SK-N-SH (cell line): Measurements from ENCODE around the gene CILP. TPM values are rescaled to one million over a fixed set of nuclear protein-coding genes. Genes with fewer than 3 reads are reported as not detected.

ENCODE experiments used
- CTCF ChIA-PET: fragments of 300-600, 350-600 bp; formaldehyde crosslinking; extraction: SDS; loops from one replicate; lab custom pipeline; 2021; lab: Yijun Ruan, JAX
- POLR2A ChIA-PET: fragments of 350-600 bp; sonication (Branson Sonifier 250); formaldehyde crosslinking; extraction: SDS; loops from one replicate; lab custom pipeline; 2020; ENCODE audit warnings: antibody characterized with exemption, inconsistent platforms; lab: Yijun Ruan, JAX
- DNase-seq: peaks from one replicate; pipeline ENCODE4 v3.0.0; 2012
- H2AFZ ChIP-seq: fragments of 200-600 bp; sonication (generic); 2 replicates; pipeline ENCODE4 v1.8.1; 2016; ENCODE audit warnings: antibody characterized with exemption, mild to moderate bottlenecking, low read depth
- H3F3A ChIP-seq: fragments of 200-600 bp; sonication (generic); replicated peaks from 2 replicates; pipeline ENCODE3; 2016; ENCODE audit warnings: antibody characterized with exemption, mild to moderate bottlenecking; ENCODE audit not compliant: insufficient read depth
- H3K27ac ChIP-seq, 2 experiments: fragments of 200-500 bp in 1 of 2; fragments of 200-600 bp in 1 of 2; sonication (Bioruptor generic) in 1 of 2; sonication (generic), shearing (Covaris generic) in 1 of 2; 2 replicates each; pipeline versions ENCODE4 v1.5.1 to v1.6.1; 2014 to 2016; ENCODE audit warnings: low read depth in 2 of 2, inconsistent platforms in 1 of 2, low read length in 1 of 2, mild to moderate bottlenecking in 1 of 2, mixed read lengths in 1 of 2
- H3K27me3 ChIP-seq: fragments of 200-600 bp; sonication (generic), shearing (Covaris generic); 2 replicates; pipeline ENCODE4 v1.6.1; 2016; ENCODE audit warnings: mixed run types; ENCODE audit not compliant: insufficient read depth
- H3K36me3 ChIP-seq, 2 experiments: fragments of 200-500 bp in 1 of 2; fragments of 200-600 bp in 1 of 2; sonication (Bioruptor generic) in 1 of 2; sonication (generic) in 1 of 2; replicated peaks in 1 of 2; 2 replicates each; pipeline versions ENCODE3 to v1.5.1; 2014 to 2016; ENCODE audit warnings: low read length in 1 of 2, mild to moderate bottlenecking in 1 of 2; ENCODE audit not compliant: insufficient read depth in 2 of 2, control insufficient read depth in 1 of 2
- H3K4me1 ChIP-seq, 2 experiments: fragments of 200-500 bp in 1 of 2; fragments of 200-600 bp in 1 of 2; sonication (Bioruptor generic) in 1 of 2; sonication (generic), shearing (Covaris generic) in 1 of 2; 2 replicates each; pipeline versions ENCODE4 v1.5.1 to v1.6.1; 2014 to 2016; ENCODE audit warnings: low read depth in 1 of 2, low read length in 1 of 2, mixed run types in 1 of 2; ENCODE audit not compliant: insufficient read depth in 2 of 2, control insufficient read depth in 1 of 2
- H3K4me2 ChIP-seq: fragments of 200-600 bp; sonication (generic), shearing (Covaris generic); 2 replicates; pipeline ENCODE4 v1.6.1; 2017; ENCODE audit warnings: mixed run types
- H3K4me3 ChIP-seq, 2 experiments: fragments of 200-500 bp in 1 of 2; fragments of 200-600 bp in 1 of 2; sonication (Bioruptor generic) in 1 of 2; sonication (generic), shearing (Covaris generic) in 1 of 2; 2 replicates each; pipeline versions ENCODE4 v1.5.1 to v1.8.1; 2014 to 2016; ENCODE audit warnings: low read depth in 2 of 2, inconsistent platforms in 1 of 2, low read length in 1 of 2, mild to moderate bottlenecking in 1 of 2, mixed read lengths in 1 of 2, moderate library complexity in 1 of 2
- H3K79me2 ChIP-seq: fragments of 200-600 bp; sonication (generic); 2 replicates; pipeline ENCODE4 v1.8.1; 2017; ENCODE audit warnings: mild to moderate bottlenecking; ENCODE audit not compliant: insufficient read depth
- H3K9ac ChIP-seq: fragments of 200-600 bp; sonication (generic); 2 replicates; pipeline ENCODE4 v1.6.1; 2017; ENCODE audit warnings: mixed run types
- H3K9me2 ChIP-seq: fragments of 200-600 bp; sonication (generic); 2 replicates; pipeline ENCODE4 v1.6.1; 2017; ENCODE audit warnings: mixed run types
- H3K9me3 ChIP-seq: fragments of 200-600 bp; sonication (generic); 2 replicates; pipeline ENCODE4 v1.6.1; 2017; ENCODE audit warnings: mixed run types, mild to moderate bottlenecking, moderate library complexity
- H4K20me1 ChIP-seq: fragments of 200-600 bp; sonication (generic); 2 replicates; pipeline ENCODE4 v1.6.1; 2017; ENCODE audit warnings: mild to moderate bottlenecking, mixed run types; ENCODE audit not compliant: insufficient read depth
- FOXM1 ChIP-seq: IDR thresholded peaks from 2 replicates; pipeline ENCODE4 v1.4.0; 2012; ENCODE audit warnings: low read depth, mild to moderate bottlenecking
- GABPA ChIP-seq: IDR thresholded peaks from 2 replicates; pipeline ENCODE4 v1.4.0; 2012; ENCODE audit warnings: low read depth, mild to moderate bottlenecking
- GATA2 ChIP-seq: sonication (generic); formaldehyde crosslinking; IDR thresholded peaks from 2 replicates; pipeline ENCODE4 v1.5.0; 2020; ENCODE audit warnings: mild to moderate bottlenecking, missing genetic modification reagents
- JUND ChIP-seq: IDR thresholded peaks from 2 replicates; pipeline ENCODE4 v1.4.0; 2012
- MXI1 ChIP-seq: IDR thresholded peaks from 2 replicates; pipeline ENCODE4 v1.6.1; 2012; ENCODE audit warnings: mild to moderate bottlenecking, low read depth, low read length, improper control_type of control experiment
- NRF1 ChIP-seq: IDR thresholded peaks from 2 replicates; pipeline ENCODE4 v1.6.1; 2012; ENCODE audit warnings: low read depth, mild to moderate bottlenecking, low read length
- POLR2AphosphoS5 ChIP-seq: IDR thresholded peaks from 2 replicates; pipeline ENCODE4 v1.6.1; 2012; ENCODE audit warnings: low read depth, low read length
- RAD21 ChIP-seq: IDR thresholded peaks from 2 replicates; pipeline ENCODE4 v1.6.1; 2012; ENCODE audit warnings: mild to moderate bottlenecking, low read length
- RCOR1 ChIP-seq: fragments of 150-350 bp; IDR thresholded peaks from 2 replicates; pipeline ENCODE4 v1.6.1; 2017; ENCODE audit warnings: antibody characterized with exemption, low read length
- RFX5 ChIP-seq: IDR thresholded peaks from 2 replicates; pipeline ENCODE4 v1.6.1; 2012; ENCODE audit warnings: mild to moderate bottlenecking, improper control_type of control experiment, low read length
- RXRA ChIP-seq: IDR thresholded peaks from 2 replicates; pipeline ENCODE4 v1.4.0; 2012; ENCODE audit warnings: low read depth, mild to moderate bottlenecking, borderline replicate concordance
- SIN3A ChIP-seq: IDR thresholded peaks from 2 replicates; pipeline ENCODE4 v1.6.1; 2012; ENCODE audit warnings: low read depth, mild to moderate bottlenecking, low read length, moderate library complexity, borderline replicate concordance
- TCF12 ChIP-seq: IDR thresholded peaks from 2 replicates; pipeline ENCODE4 v1.4.0; 2012
- TEAD4 ChIP-seq: IDR thresholded peaks from 2 replicates; pipeline ENCODE4 v1.4.0; 2012; ENCODE audit warnings: mild to moderate bottlenecking, borderline replicate concordance; ENCODE audit not compliant: insufficient read depth
- YY1 ChIP-seq: IDR thresholded peaks from 2 replicates; pipeline ENCODE4 v1.4.0; 2012; ENCODE audit warnings: low read depth, mild to moderate bottlenecking
- WGBS: methylation state at CpG from one replicate; pipeline ENCODE4 v1.1.6; 2017; ENCODE audit warnings: low lambda C conversion rate; 5-methylcytosine and 5-hydroxymethylcytosine counted together
- polyA plus RNA-seq, 3 experiments: library from polyadenylated mRNA; depleted of rRNA; stranded (reverse); fragments of >200 nt; gene quantifications; 2 replicates each; pipeline ENCODE4 v1.2.3, GENCODE V29; 2012
- TF ChIP-seq, protein P1 (sequence below): fragments of 200-600 bp; sonication (generic); IDR thresholded peaks from 2 replicates; pipeline ENCODE4 v1.6.1; 2017; ENCODE audit warnings: antibody characterized with exemption, mild to moderate bottlenecking, moderate library complexity
- TF ChIP-seq, protein P2 (sequence below): fragments of 150-350 bp; IDR thresholded peaks from 2 replicates; pipeline ENCODE4 v1.6.1; 2017; ENCODE audit warnings: antibody characterized with exemption, low read length, low read depth, borderline replicate concordance
- TF ChIP-seq, protein P3 (sequence below): IDR thresholded peaks from 2 replicates; pipeline ENCODE4 v1.4.0; 2012; ENCODE audit warnings: low read depth, borderline replicate concordance
- TF ChIP-seq, protein P4 (sequence below): IDR thresholded peaks from 2 replicates; pipeline ENCODE4 v1.4.0; 2012; ENCODE audit warnings: low read depth

CILP gene
- polyA plus RNA-seq, 1 of the 3 experiments (the other 2 are of a cell fraction), result 0.03 TPM

DNA sequence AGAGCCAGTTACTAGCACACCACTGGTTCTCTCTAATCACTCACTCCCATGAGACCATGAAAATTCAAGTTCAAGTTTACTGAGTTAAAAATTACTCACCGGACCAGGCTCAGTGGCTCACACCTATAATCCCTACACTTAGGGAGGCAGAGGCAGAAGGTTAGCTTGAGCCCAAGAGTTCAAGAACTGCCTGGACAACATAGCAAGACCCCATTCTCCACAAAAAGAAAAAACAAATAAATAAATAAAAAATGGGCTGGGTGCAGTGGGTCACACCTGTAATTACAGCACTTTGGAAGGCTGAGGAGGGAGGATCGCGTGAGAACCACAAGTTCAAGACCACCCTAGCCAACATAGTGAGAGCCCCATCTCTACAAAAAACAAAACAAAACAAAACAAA lies 21.2 kb upstream of the CILP start:
- POLR2A ChIA-PET, result no interaction called here
- CTCF ChIA-PET, result no interaction called here
- DNase-seq, result no peak
- no peak for TF ChIP-seq NRF1
- TF ChIP-seq SIN3A, result no peak
- no peak for TF ChIP-seq RXRA
- no peak for TF ChIP-seq POLR2AphosphoS5
- TF ChIP-seq JUND, result no peak
- no peak for TF ChIP-seq MXI1
- TF ChIP-seq FOXM1, result no peak
- no peak for TF ChIP-seq YY1
- TF ChIP-seq, protein P1, sequence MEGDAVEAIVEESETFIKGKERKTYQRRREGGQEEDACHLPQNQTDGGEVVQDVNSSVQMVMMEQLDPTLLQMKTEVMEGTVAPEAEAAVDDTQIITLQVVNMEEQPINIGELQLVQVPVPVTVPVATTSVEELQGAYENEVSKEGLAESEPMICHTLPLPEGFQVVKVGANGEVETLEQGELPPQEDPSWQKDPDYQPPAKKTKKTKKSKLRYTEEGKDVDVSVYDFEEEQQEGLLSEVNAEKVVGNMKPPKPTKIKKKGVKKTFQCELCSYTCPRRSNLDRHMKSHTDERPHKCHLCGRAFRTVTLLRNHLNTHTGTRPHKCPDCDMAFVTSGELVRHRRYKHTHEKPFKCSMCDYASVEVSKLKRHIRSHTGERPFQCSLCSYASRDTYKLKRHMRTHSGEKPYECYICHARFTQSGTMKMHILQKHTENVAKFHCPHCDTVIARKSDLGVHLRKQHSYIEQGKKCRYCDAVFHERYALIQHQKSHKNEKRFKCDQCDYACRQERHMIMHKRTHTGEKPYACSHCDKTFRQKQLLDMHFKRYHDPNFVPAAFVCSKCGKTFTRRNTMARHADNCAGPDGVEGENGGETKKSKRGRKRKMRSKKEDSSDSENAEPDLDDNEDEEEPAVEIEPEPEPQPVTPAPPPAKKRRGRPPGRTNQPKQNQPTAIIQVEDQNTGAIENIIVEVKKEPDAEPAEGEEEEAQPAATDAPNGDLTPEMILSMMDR, result no peak
- TF ChIP-seq RFX5, result no peak
- TF ChIP-seq GATA2 (CRISPR knock-in tag), result no peak
- TF ChIP-seq RCOR1, result no peak
- TF ChIP-seq, protein P2, sequence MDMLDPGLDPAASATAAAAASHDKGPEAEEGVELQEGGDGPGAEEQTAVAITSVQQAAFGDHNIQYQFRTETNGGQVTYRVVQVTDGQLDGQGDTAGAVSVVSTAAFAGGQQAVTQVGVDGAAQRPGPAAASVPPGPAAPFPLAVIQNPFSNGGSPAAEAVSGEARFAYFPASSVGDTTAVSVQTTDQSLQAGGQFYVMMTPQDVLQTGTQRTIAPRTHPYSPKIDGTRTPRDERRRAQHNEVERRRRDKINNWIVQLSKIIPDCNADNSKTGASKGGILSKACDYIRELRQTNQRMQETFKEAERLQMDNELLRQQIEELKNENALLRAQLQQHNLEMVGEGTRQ, result no peak
- TF ChIP-seq TCF12, result no peak
- TF ChIP-seq, protein P3, sequence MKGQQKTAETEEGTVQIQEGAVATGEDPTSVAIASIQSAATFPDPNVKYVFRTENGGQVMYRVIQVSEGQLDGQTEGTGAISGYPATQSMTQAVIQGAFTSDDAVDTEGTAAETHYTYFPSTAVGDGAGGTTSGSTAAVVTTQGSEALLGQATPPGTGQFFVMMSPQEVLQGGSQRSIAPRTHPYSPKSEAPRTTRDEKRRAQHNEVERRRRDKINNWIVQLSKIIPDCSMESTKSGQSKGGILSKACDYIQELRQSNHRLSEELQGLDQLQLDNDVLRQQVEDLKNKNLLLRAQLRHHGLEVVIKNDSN, result no peak
- TF ChIP-seq TEAD4, result no peak
- TF ChIP-seq RAD21, result no peak
- TF ChIP-seq GABPA, result no peak
- TF ChIP-seq, protein P4, sequence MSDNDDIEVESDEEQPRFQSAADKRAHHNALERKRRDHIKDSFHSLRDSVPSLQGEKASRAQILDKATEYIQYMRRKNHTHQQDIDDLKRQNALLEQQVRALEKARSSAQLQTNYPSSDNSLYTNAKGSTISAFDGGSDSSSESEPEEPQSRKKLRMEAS, result no peak
- Histone ChIP-seq H3K9ac (no peak overlapping the region), H4K20me1 (no peaks in the 10 kb centered on the region), H2AFZ (no peak overlapping the region), H3K36me3 (no peaks in the 10 kb centered on the region), H3K79me2 (no peaks in the 10 kb centered on the region), H3K27ac (no peak overlapping the region), H3K27me3 (no peaks in the 10 kb centered on the region), H3F3A (no peaks in the 10 kb centered on the region), H3K9me3 (no peaks in the 10 kb centered on the region), H3K4me1 (no peaks in the 10 kb centered on the region), H3K9me2 (no peaks in the 10 kb centered on the region), H3K4me2 (no peak overlapping the region), H3K4me3 (no peak overlapping the region)
- 95% methylated on average over 3 of the region's 3 CpGs for WGBS
